ENCODE results near the gene NTN1. TPM values are rescaled to one million over a fixed set of nuclear protein-coding genes. Genes with fewer than 3 reads are reported as not detected.

The NTN1 gene
- total RNA-seq, 1 experiment from 2014 or later = 22.8 TPM

GRCh38 chr17:9205520-9206409 is 184.5 kb downstream of the NTN1 start:
- no peaks in the 10 kb centered on the region for H3K27me3 ChIP-seq (replicated peaks)
- no peaks in the 10 kb centered on the region for H3K9me3 ChIP-seq (replicated peaks)
- no peak for DNase-seq (ENCODE audit: low read depth in 1 of 2, low spot score in 2 of 2)
- no peaks in the 10 kb centered on the region for H3K4me1 ChIP-seq (replicated peaks)
- no peak overlapping the region for H3K4me3 ChIP-seq
- H3K36me3 ChIP-seq = no peaks in the 10 kb centered on the region
- no peak overlapping the region for H3K27ac ChIP-seq

GRCh38 chr17:9206410-9206703 is 185.0 kb downstream of the NTN1 start:
- H3K9me3 ChIP-seq (replicated peaks) = no peaks in the 10 kb centered on the region
- no peaks in the 10 kb centered on the region for H3K36me3 ChIP-seq
- DNase-seq (ENCODE audit: low read depth in 1 of 2, low spot score in 2 of 2) = no peak
- no peak overlapping the region for H3K4me3 ChIP-seq
- no peaks in the 10 kb centered on the region for H3K4me1 ChIP-seq (replicated peaks)
- no peaks in the 10 kb centered on the region for H3K27me3 ChIP-seq (replicated peaks)
- H3K27ac ChIP-seq = no peak overlapping the region

DNA sequence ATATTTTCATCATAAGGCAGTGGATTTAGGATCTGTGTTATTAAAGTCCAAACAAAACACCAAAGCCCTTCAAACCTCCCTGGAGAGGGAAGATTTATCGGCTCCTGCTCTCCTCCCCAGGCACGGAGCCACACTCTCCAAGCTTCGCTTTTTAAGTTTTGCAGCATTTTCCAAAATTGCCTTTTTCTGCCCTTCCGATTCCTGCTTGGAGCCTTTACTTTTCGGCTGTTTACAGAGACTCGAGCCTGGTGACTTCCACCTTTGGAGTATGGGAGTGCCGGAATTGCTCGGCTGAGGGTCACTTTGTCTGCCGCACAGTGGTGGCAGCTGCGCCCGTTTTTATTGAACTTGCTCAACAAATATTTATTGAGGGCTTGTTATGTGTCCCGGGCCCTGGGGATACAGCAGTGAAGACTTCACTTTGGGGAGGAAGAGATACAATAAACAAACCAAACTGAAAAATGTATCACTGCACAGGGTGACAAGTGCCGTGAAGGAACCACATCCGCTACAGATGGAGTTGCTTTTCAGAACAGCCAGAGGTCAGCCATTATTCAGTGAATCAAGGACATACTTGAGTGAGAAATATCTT is 185.5 kb downstream of the NTN1 start:
- Histone ChIP-seq H3K4me1 (replicated peaks) (no peaks in the 10 kb centered on the region), H3K4me3 (no peak overlapping the region), H3K9me3 (replicated peaks) (no peaks in the 10 kb centered on the region), H3K27me3 (replicated peaks) (no peaks in the 10 kb centered on the region), H3K27ac (no peak overlapping the region), H3K36me3 (no peaks in the 10 kb centered on the region)
- no peak for DNase-seq (ENCODE audit: low read depth in 1 of 2, low spot score in 2 of 2)

DNA sequence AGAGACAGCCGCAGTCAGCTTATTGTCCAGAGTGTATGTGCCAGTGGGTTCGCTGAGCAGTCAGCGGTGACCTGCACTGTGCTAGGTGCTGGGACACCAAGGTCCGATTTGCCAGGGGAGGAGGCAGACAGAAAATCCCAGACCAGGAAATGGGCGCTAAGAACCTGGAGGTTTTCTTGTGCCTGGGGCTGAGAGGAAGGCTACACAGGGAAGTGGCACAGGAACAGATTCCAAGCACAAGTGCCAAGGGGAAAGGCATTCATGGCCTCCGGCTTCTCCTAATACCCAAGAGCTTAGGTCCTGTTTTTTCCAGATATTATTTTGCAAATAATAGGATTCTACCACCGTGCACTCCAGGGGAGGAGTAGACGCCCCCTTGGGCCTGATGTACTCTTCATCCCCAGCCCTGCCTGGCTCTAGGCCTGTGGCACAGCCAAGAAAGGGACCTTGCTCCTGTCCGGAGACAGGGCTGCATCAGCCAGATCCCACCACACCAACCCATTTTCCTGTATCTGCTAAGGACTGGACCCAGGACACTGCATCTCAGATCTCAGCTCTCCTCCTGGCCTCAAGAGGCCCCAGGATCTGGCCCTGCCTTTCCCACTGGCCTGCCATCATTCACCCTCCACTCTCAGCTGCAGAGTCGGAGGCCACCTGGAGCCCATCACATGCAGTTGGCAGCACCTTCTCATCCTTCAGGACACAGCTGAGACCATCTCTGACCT is 187.2 kb downstream of the NTN1 start:
- no peaks in the 10 kb centered on the region for H3K9me3 ChIP-seq (replicated peaks)
- no peaks in the 10 kb centered on the region for H3K4me1 ChIP-seq (replicated peaks)
- DNase-seq (ENCODE audit: low read depth in 1 of 2, low spot score in 2 of 2) = no peak
- no peak overlapping the region for H3K27ac ChIP-seq
- no peaks in the 10 kb centered on the region for H3K27me3 ChIP-seq (replicated peaks)
- no peaks in the 10 kb centered on the region for H3K36me3 ChIP-seq
- no peak overlapping the region for H3K4me3 ChIP-seq

DNA sequence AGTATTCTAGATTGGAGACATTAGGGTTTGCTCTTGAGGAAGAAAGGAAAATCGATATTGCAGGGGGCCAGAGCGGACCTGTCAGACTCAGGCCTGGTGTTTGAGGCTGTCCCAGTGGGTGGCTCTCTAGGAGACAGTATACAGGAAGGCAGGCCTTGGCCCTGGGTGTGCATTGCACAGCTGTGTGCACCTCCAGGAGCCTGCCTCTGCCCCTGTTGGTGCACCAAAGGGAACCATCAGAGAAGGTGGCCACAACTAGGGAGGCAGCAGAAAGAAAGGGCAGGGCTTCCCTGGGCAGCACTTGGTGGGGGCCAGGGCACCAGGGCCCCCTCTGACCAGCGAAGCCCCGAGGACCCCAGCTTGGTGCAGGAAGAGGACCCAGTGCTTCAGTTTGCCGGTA is 188.0 kb downstream of the NTN1 start:
- H3K4me3 ChIP-seq = no peak overlapping the region
- no peaks in the 10 kb centered on the region for H3K9me3 ChIP-seq (replicated peaks)
- no peak overlapping the region for H3K27ac ChIP-seq
- no peak for DNase-seq (ENCODE audit: low read depth in 1 of 2, low spot score in 2 of 2)
- no peaks in the 10 kb centered on the region for H3K4me1 ChIP-seq (replicated peaks)
- H3K36me3 ChIP-seq = no peaks in the 10 kb centered on the region
- no peaks in the 10 kb centered on the region for H3K27me3 ChIP-seq (replicated peaks)

DNA sequence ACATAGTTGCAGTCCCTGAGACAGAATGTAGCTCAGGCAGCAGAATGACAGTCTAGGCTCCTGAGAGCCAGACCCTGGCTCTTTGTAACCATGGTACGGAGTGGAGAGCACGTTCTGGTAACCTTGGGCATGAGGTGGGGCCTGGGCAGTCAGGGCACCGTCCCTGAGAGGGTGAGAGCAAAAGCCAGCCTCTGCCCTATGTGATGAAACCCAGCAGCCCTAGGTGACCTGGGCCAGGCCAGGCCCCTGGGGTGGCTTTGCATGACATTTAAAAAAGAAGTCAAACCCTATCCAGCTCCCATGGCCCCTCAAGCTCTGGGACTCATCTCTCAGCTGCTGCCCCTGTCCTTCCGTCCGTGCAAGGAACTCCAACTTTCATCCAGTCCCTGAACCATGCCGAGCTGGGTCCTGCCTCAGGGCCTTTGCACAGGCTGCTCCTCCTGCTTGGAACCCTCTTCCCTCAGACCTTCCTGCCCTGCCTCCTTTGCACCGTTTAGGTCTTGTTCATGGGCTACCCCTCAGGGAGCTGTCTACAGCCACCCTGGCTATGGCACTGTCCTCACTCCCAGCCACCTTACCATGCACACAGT is 188.6 kb downstream of the NTN1 start:
- DNase-seq (ENCODE audit: low read depth in 1 of 2, low spot score in 2 of 2) = no peak
- no peaks in the 10 kb centered on the region for H3K4me1 ChIP-seq (replicated peaks)
- H3K4me3 ChIP-seq = no peak overlapping the region

GRCh38 chr17:9211133-9211765 is 189.9 kb downstream of the NTN1 start:
- Histone ChIP-seq H3K4me3 (no peak overlapping the region), H3K9me3 (replicated peaks) (peaks cover 3% of the 10 kb centered on the region), H3K27me3 (replicated peaks) (no peaks in the 10 kb centered on the region), H3K27ac (no peak overlapping the region), H3K4me1 (replicated peaks) (no peaks in the 10 kb centered on the region; the same call in 1 of the 2 replicates), H3K36me3 (no peaks in the 10 kb centered on the region)
- DNase-seq (ENCODE audit: low read depth in 1 of 2, low spot score in 2 of 2) = no peak

More for the DNA sequence above, 188.6 kb downstream of the NTN1 start:
- Histone ChIP-seq H3K36me3 (no peaks in the 10 kb centered on the region), H3K9me3 (replicated peaks) (no peaks in the 10 kb centered on the region), H3K27ac (no peak overlapping the region), H3K27me3 (replicated peaks) (no peaks in the 10 kb centered on the region)

DNA sequence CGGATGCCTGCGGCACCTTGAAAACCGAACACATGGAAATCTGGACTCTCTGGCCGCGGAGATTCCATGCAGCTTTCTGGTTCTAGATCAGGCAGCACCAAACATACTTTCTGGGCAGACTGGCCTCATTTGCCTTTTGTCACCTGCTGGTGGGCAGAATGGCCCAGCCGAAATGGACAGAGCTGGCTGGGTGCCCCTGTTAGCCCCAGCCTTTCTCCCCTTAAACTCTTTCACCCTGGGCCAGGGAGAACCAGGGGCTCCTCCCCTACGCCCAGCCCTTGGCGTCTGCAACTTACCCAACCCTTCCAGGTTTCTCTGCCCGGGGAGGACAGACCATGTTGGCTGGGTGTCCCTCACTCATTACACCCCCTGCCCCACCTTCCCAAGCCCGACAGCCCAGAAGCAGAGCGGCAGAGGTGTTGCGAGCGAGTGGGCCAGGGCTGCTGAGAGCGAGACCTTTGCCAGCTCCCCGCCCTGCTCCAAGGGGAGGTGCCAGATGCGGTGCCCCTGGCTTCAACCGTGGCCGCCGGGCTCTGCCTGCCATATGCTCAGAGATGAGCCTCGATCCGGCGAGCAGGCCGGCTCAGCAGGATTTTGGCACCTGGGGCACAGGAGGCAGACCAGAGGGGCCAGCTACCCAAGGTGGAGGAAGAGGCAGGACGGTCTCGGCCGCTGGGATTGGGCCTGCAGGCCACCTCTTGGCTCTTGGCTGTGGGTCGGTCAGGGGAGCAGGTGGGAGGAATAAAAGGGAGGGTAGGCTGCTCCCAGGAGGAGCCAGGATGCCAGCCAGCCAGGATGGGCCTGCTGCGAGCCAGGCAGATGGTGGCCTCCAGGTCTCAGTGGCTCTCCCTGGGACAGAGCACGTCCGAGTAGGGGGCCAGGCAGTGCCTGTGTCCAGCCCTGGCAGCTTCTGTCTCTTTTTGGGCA is 191.3 kb downstream of the NTN1 start:
- no peak for DNase-seq (ENCODE audit: low read depth in 1 of 2, low spot score in 2 of 2)
- Histone ChIP-seq H3K4me3 (no peak overlapping the region), H3K27me3 (replicated peaks) (no peaks in the 10 kb centered on the region), H3K36me3 (no peaks in the 10 kb centered on the region), H3K9me3 (replicated peaks) (peaks cover 9% of the 10 kb centered on the region), H3K27ac (no peak overlapping the region), H3K4me1 (replicated peaks) (peaks cover 12% of the 10 kb centered on the region)

DNA sequence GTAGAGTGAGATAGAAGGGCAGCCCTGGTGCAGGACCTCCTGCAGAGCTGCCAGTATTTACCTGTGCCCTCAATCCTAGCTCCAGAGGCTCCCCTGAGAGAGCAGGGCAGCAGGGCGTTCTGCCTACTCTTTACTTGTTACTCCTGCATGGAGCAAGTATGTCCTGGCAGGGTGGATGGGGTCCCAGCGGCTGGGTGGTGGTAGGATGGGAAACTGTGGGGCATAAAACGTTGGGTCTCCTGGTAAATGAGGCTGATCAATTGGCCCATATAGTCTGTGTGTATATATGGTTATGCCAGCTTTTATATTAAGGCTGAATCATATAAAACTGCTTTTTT is 192.0 kb downstream of the NTN1 start:
- H3K27me3 ChIP-seq (replicated peaks) = no peaks in the 10 kb centered on the region
- H3K27ac ChIP-seq = no peak overlapping the region
- H3K36me3 ChIP-seq = no peaks in the 10 kb centered on the region
- peaks cover 9% of the 10 kb centered on the region for H3K9me3 ChIP-seq (replicated peaks)
- no peak for DNase-seq (ENCODE audit: low read depth in 1 of 2, low spot score in 2 of 2)
- peaks cover 18% of the 10 kb centered on the region for H3K4me1 ChIP-seq (replicated peaks)
- H3K4me3 ChIP-seq = no peak overlapping the region

- Histone ChIP-seq H3K36me3 (no peaks in the 10 kb centered on the region), H3K4me3 (no peak overlapping the region), H3K4me1 (replicated peaks) (peaks cover 20% of the 10 kb centered on the region), H3K27me3 (replicated peaks) (no peaks in the 10 kb centered on the region), H3K27ac (no peak overlapping the region), H3K9me3 (replicated peaks) (peaks cover 9% of the 10 kb centered on the region)
- DNase-seq (ENCODE audit: low read depth in 1 of 2, low spot score in 2 of 2) = no peak
These were observed 194.2 kb downstream of the NTN1 start for GRCh38 chr17:9215465-9215864.

- Histone ChIP-seq H3K27ac (peak overlapping the region; percentile 88), H3K27me3 (replicated peaks) (no peaks in the 10 kb centered on the region), H3K4me1 (replicated peaks) (peaks cover 20% of the 10 kb centered on the region), H3K36me3 (no peaks in the 10 kb centered on the region), H3K9me3 (replicated peaks) (peaks cover 9% of the 10 kb centered on the region), H3K4me3 (peak overlapping the region; percentile 9; the same call in 1 of the 2 replicates)
- peak in 1 of 2 experiments; percentile 79 for DNase-seq (ENCODE audit: low read depth in 1 of 2, low spot score in 2 of 2)
These were observed 196.1 kb downstream of the NTN1 start for GRCh38 chr17:9217151-9218056.

DNA sequence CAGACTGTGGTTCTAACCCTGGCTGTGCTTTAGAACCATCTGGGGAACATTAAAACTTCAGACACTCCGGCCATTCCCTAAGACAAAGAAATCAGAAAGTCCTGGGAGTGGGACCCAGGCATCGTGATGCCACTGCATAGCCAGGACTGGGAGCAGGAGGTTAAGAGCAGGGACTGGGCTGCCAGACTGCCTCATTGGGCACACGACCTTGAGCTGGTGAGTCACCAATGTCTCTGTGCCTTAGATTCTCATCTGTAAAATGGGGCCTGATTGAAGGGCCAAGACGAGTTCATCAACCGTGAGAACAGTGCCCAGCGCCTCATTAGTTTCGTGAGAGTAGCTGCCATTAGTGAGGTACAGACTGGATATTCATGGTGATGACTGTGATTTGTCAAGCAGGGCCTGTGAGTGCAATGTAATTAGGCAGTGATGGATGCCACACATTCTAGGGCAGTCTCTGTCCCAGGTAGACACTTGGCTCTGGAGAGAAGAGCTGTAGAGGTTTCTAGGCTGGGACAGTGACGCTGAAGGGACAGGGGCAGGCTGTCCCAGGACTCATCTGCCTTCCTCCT is 196.8 kb downstream of the NTN1 start:
- peaks cover 20% of the 10 kb centered on the region for H3K4me1 ChIP-seq (replicated peaks)
- no peaks in the 10 kb centered on the region for H3K36me3 ChIP-seq
- no peaks in the 10 kb centered on the region for H3K27me3 ChIP-seq (replicated peaks)
- no peak overlapping the region for H3K4me3 ChIP-seq
- DNase-seq (ENCODE audit: low read depth in 1 of 2, low spot score in 2 of 2) = no peak
- H3K27ac ChIP-seq = peak overlapping the region; percentile 88
- peaks cover 9% of the 10 kb centered on the region for H3K9me3 ChIP-seq (replicated peaks)

Data from SJSA1 (cell line).